H9 (cell line): ENCODE data around the gene RSU1. TPM values are rescaled to one million over a fixed set of nuclear protein-coding genes. Genes with fewer than 3 reads are reported as not detected.

Experiments
- DNase-seq: peaks from one replicate; pipeline ENCODE4 v3.0.0-alpha.2; 2017
- H2AFZ ChIP-seq: one replicate; pipeline ENCODE4 v1.6.1; 2013; ENCODE audit warnings: mild to moderate bottlenecking, low read length, control low read depth, moderate library complexity
- H2AK5ac ChIP-seq: 2 replicates; pipeline ENCODE4 v1.6.1; 2013; ENCODE audit warnings: low read length, control low read depth, mixed read lengths; ENCODE audit not compliant: insufficient read length
- H2BK120ac ChIP-seq: one replicate; pipeline ENCODE4 v1.6.1; 2013; ENCODE audit warnings: low read depth, mild to moderate bottlenecking, low read length, control low read depth, inconsistent platforms; ENCODE audit not compliant: poor library complexity, severe bottlenecking
- H2BK12ac ChIP-seq: 2 replicates; pipeline ENCODE4 v1.6.1; 2013; ENCODE audit warnings: low read length, control low read depth, mixed read lengths, low read depth; ENCODE audit not compliant: insufficient read length
- H2BK15ac ChIP-seq: 2 replicates; pipeline ENCODE4 v1.6.1; 2013; ENCODE audit warnings: low read depth, low read length, control low read depth
- H2BK20ac ChIP-seq: one replicate; pipeline ENCODE4 v1.6.1; 2013; ENCODE audit warnings: low read depth, mild to moderate bottlenecking, low read length, control low read depth, inconsistent platforms; ENCODE audit not compliant: poor library complexity, severe bottlenecking
- H2BK5ac ChIP-seq: 2 replicates; pipeline ENCODE4 v1.6.1; 2013; ENCODE audit warnings: low read length, control low read depth, mixed read lengths; ENCODE audit not compliant: insufficient read length
- H3K14ac ChIP-seq: 2 replicates; pipeline ENCODE4 v1.6.1; 2013; ENCODE audit warnings: low read length, control low read depth; ENCODE audit not compliant: insufficient read depth
- H3K18ac ChIP-seq: 2 replicates; pipeline ENCODE4 v1.6.1; 2013; ENCODE audit warnings: low read depth, mild to moderate bottlenecking, mixed read lengths, low read length, control low read depth; ENCODE audit not compliant: insufficient read length
- H3K23ac ChIP-seq: 2 replicates; pipeline ENCODE4 v1.6.1; 2013; ENCODE audit warnings: low read length, control low read depth, mixed read lengths, low read depth; ENCODE audit not compliant: insufficient read length
- H3K23me2 ChIP-seq: 2 replicates; pipeline ENCODE4 v1.6.1; 2013; ENCODE audit warnings: low read depth, mild to moderate bottlenecking, mixed read lengths, low read length, control low read depth; ENCODE audit not compliant: insufficient read length, poor library complexity, severe bottlenecking
- H3K27ac ChIP-seq: 2 replicates; pipeline ENCODE4 v1.5.1; 2013; ENCODE audit warnings: low read length, control low read depth, mixed read lengths, low read depth; ENCODE audit not compliant: insufficient read length
- H3K27me3 ChIP-seq: 2 replicates; pipeline ENCODE4 v1.6.1; 2013; ENCODE audit warnings: low read length, control low read depth, inconsistent platforms; ENCODE audit not compliant: insufficient read depth
- H3K4ac ChIP-seq: 2 replicates; pipeline ENCODE4 v1.6.1; 2013; ENCODE audit warnings: low read depth, mild to moderate bottlenecking, control low read depth, inconsistent platforms, low read length, moderate library complexity
- H3K4me1 ChIP-seq: 2 replicates; pipeline ENCODE4 v1.6.1; 2013; ENCODE audit warnings: low read length, control low read depth, inconsistent platforms; ENCODE audit not compliant: insufficient read depth
- H3K4me2 ChIP-seq: 2 replicates; pipeline ENCODE4 v1.6.1; 2013; ENCODE audit warnings: low read length, control low read depth, mixed read lengths; ENCODE audit not compliant: insufficient read length, insufficient read depth
- H3K56ac ChIP-seq: 2 replicates; pipeline ENCODE4 v1.6.1; 2013; ENCODE audit warnings: low read depth, mild to moderate bottlenecking, mixed read lengths, low read length, control low read depth; ENCODE audit not compliant: insufficient read length
- H3K79me1 ChIP-seq: 2 replicates; pipeline ENCODE4 v1.6.1; 2013; ENCODE audit warnings: low read depth, mild to moderate bottlenecking, moderate library complexity, low read length, control low read depth, inconsistent platforms; ENCODE audit not compliant: insufficient read depth, poor library complexity, severe bottlenecking
- H3K79me2 ChIP-seq: 2 replicates; pipeline ENCODE4 v1.6.1; 2013; ENCODE audit warnings: low read length, control low read depth, inconsistent platforms; ENCODE audit not compliant: insufficient read depth
- H3K9ac ChIP-seq: 2 replicates; pipeline ENCODE4 v1.6.1; 2013; ENCODE audit warnings: low read length, control low read depth, mixed read lengths; ENCODE audit not compliant: insufficient read length; ENCODE audit errors: extremely low read depth
- H3K9me3 ChIP-seq: one replicate; pipeline ENCODE4 v1.6.1; 2013; ENCODE audit warnings: low read depth, low read length, inconsistent platforms; ENCODE audit not compliant: control insufficient read depth
- H3T11ph ChIP-seq: one replicate; pipeline ENCODE4 v1.6.1; 2013; ENCODE audit warnings: mild to moderate bottlenecking, low read length, control low read depth, inconsistent platforms
- H4K20me1 ChIP-seq: one replicate; pipeline ENCODE4 v1.6.1; 2013; ENCODE audit not compliant: control insufficient read depth, insufficient read length, insufficient read depth
- H4K5ac ChIP-seq: 2 replicates; pipeline ENCODE4 v1.6.1; 2013; ENCODE audit warnings: low read depth, mild to moderate bottlenecking, mixed read lengths, low read length, control low read depth; ENCODE audit not compliant: insufficient read length
- H4K8ac ChIP-seq: replicated peaks from 2 replicates; pipeline ENCODE4 v1.6.1; 2013; ENCODE audit warnings: low read length, control low read depth, mixed read lengths, low read depth; ENCODE audit not compliant: insufficient read length
- H4K91ac ChIP-seq: 2 replicates; pipeline ENCODE4 v1.6.1; 2013; ENCODE audit warnings: low read depth, mild to moderate bottlenecking, moderate library complexity, mixed read lengths, low read length, control low read depth; ENCODE audit not compliant: insufficient read length
- H3K27ac Mint-ChIP-seq, 3 experiments: 2 replicates in 2 of 3; 3 replicates in 1 of 3; pipeline ENCODE4 v1.8.0; 2020 to 2021; ENCODE audit warnings: mixed read lengths in 3 of 3, mild to moderate bottlenecking in 1 of 3, moderate library complexity in 1 of 3
- H3K27me3 Mint-ChIP-seq: 2 replicates; pipeline ENCODE4 v1.8.0; 2021; ENCODE audit warnings: low read depth, mild to moderate bottlenecking, moderate library complexity, mixed read lengths
- H3K36me3 Mint-ChIP-seq, 3 experiments: 2 replicates in 2 of 3; 3 replicates in 1 of 3; pipeline ENCODE4 v1.8.0; 2020 to 2021; ENCODE audit warnings: low read depth in 3 of 3, mixed read lengths in 3 of 3; ENCODE audit not compliant: insufficient read depth in 1 of 3
- H3K4me1 Mint-ChIP-seq, 2 experiments: 2 replicates each; pipeline ENCODE4 v1.8.0; 2020; ENCODE audit warnings: mixed read lengths in 2 of 2
- H3K4me3 Mint-ChIP-seq, 2 experiments: 2 replicates in 1 of 2; 3 replicates in 1 of 2; pipeline ENCODE4 v1.8.0; 2020 to 2021; ENCODE audit warnings: mild to moderate bottlenecking in 2 of 2, mixed read lengths in 2 of 2, moderate library complexity in 1 of 2
- H3K9me3 Mint-ChIP-seq, 2 experiments: 2 replicates in 1 of 2; 3 replicates in 1 of 2; pipeline ENCODE4 v1.8.0; 2020; ENCODE audit warnings: mild to moderate bottlenecking in 2 of 2, mixed read lengths in 2 of 2, moderate library complexity in 1 of 2
- CTCF ChIP-seq: fragments of 200-600 bp; sonication (generic); conservative IDR thresholded peaks from 3 replicates; pipeline ENCODE4 v1.8.0; 2021; ENCODE audit warnings: antibody characterized with exemption, mild to moderate bottlenecking
- WGBS: extraction: QIAGEN DNeasy Blood & Tissue Kit; methylation state at CpG from one replicate; pipeline ENCODE4 v1.1.7; 2013; ENCODE audit warnings: missing lambda C conversion rate, low lambda C conversion rate, mixed read lengths; ENCODE audit not compliant: insufficient read length; ENCODE audit errors: extremely low coverage; 5-methylcytosine and 5-hydroxymethylcytosine counted together
- total RNA-seq: library from RNA; stranded (reverse); gene quantifications from 2 replicates; pipeline ENCODE4 v1.2.1, GENCODE V29; 2021

Gene RSU1
- total RNA-seq, 1 experiment from 2014 or later: 59.4 TPM

- H3K79me2 ChIP-seq: no peaks in the 10 kb centered on the region
- H3K4me2 ChIP-seq: no peak overlapping the region
- no peaks in the 10 kb centered on the region for H3K23me2 ChIP-seq
- H3K9me3 ChIP-seq: no peaks in the 10 kb centered on the region
- no peak overlapping the region for H3K9ac ChIP-seq
- H3K79me1 ChIP-seq: no peaks in the 10 kb centered on the region
- H3K4ac ChIP-seq: no peak overlapping the region
- no peak overlapping the region for H2BK120ac ChIP-seq
- no peaks in the 10 kb centered on the region for H3K4me1 Mint-ChIP-seq
- no peak overlapping the region for H2AFZ ChIP-seq
- no peaks in the 10 kb centered on the region for H3K4me1 ChIP-seq
- no peak overlapping the region for H3T11ph ChIP-seq
- H3K27me3 ChIP-seq: no peaks in the 10 kb centered on the region
- no peak overlapping the region for H4K91ac ChIP-seq
- no peak overlapping the region for H2BK15ac ChIP-seq
- H4K20me1 ChIP-seq: no peaks in the 10 kb centered on the region
- H3K27ac ChIP-seq: no peak overlapping the region
- no peak overlapping the region for H2BK5ac ChIP-seq
- no peak overlapping the region for H2AK5ac ChIP-seq
- TF ChIP-seq CTCF: no peak
- no peak overlapping the region for H2BK20ac ChIP-seq
- no peak overlapping the region for H3K14ac ChIP-seq
- no CpG with 5 or more reads among the region's 5 CpGs for WGBS
- no peak overlapping the region for H3K27ac Mint-ChIP-seq
- H3K4me3 Mint-ChIP-seq: no peak overlapping the region
- peaks cover 5 to 15% of the 10 kb centered on the region in 2 experiments; a peak in 4 of 5 replicates for H3K9me3 Mint-ChIP-seq
- H4K5ac ChIP-seq: no peak overlapping the region
- H3K18ac ChIP-seq: no peak overlapping the region
- H3K23ac ChIP-seq: no peak overlapping the region
- no peaks in the 10 kb centered on the region for H3K27me3 Mint-ChIP-seq
- no peak overlapping the region for H2BK12ac ChIP-seq
- no peak for DNase-seq
- peaks cover 4 to 9% (median 6%) of the 10 kb centered on the region in 3 experiments; a peak in 4 of 7 replicates for H3K36me3 Mint-ChIP-seq
- no peak overlapping the region for H3K56ac ChIP-seq
- no peak overlapping the region for H4K8ac ChIP-seq
Measured at GRCh38 chr10:16700331-16700730, 116.9 kb downstream of the RSU1 start.
